ENCODE data around the gene DNAH17. TPM values are rescaled to one million over a fixed set of nuclear protein-coding genes. Genes with fewer than 3 reads are reported as not detected.

Gene DNAH17
- total and polyA plus RNA-seq, 2 of the 13 experiments (the other 11 are each of a cell fraction or from before 2014, with no cell fraction given), result 0.86 to 1.6 TPM

- TF ChIP-seq NFAT5 (CRISPR knock-in tag; IDR thresholded peaks at IDR 0.05) (no peak), ZNF558 (CRISPR knock-in tag; IDR thresholded peaks at IDR 0.05; ENCODE audit: borderline replicate concordance) (no peak; the same call in 1 of the 2 replicates), ELF4 (CRISPR knock-in tag; IDR thresholded peaks at IDR 0.05; ENCODE audit: borderline replicate concordance) (no peak; the same call in 1 of the 2 replicates), HNRNPH1 (optimal IDR thresholded peaks at IDR 0.05; ENCODE audit: low read depth, low read length) (no peak), ASH2L (IDR thresholded peaks at IDR 0.05; ENCODE audit: insufficient read length, low read depth, low read length) (no peak), TAF15 (IDR thresholded peaks at IDR 0.05; ENCODE audit: low read depth, low read length, poor library complexity, severe bottlenecking) (no peak), ZNF33B (CRISPR knock-in tag; IDR thresholded peaks at IDR 0.05) (peak; percentile 80), ZSCAN22 (CRISPR knock-in tag; IDR thresholded peaks at IDR 0.05) (no peak), ZNF772 (CRISPR knock-in tag; IDR thresholded peaks at IDR 0.05) (peak; percentile 95), ZSCAN9 (CRISPR knock-in tag; IDR thresholded peaks at IDR 0.05; ENCODE audit: borderline replicate concordance) (peak; percentile 90; the same call in 1 of the 2 replicates), ZNF775 (CRISPR knock-in tag; IDR thresholded peaks at IDR 0.05; ENCODE audit: borderline replicate concordance) (no peak), AHDC1 (CRISPR knock-in tag; IDR thresholded peaks at IDR 0.05; ENCODE audit: borderline replicate concordance) (peak; percentile 97), GPBP1L1 (CRISPR knock-in tag; IDR thresholded peaks at IDR 0.05) (no peak), RAD51 (IDR thresholded peaks at IDR 0.05; ENCODE audit: borderline replicate concordance) (no peak), ZNF556 (CRISPR knock-in tag; IDR thresholded peaks at IDR 0.05; ENCODE audit: borderline replicate concordance) (peak; percentile 85; the same call in 1 of the 2 replicates), MED8 (CRISPR knock-in tag; IDR thresholded peaks at IDR 0.05; ENCODE audit: insufficient replicate concordance) (peak; percentile 81), CC2D1A (CRISPR knock-in tag; IDR thresholded peaks at IDR 0.05) (0 out of 2 replicates have a peak, but pooled peaks have one; percentile 75)
These were observed 24.5 kb upstream of the DNAH17 start (continued) for GRCh38 chr17:78601577-78602190.

Measured in HepG2 (cell line).